Middle frontal gyrus (tissue), 1 donor: ENCODE measurements around the gene PDC.
"Not testable (repeated sequence)": the region's sequence is repeated elsewhere in the genome, so short reads cannot be mapped to it uniquely, and the experiment has no call there.

Experiments used
- DNase-seq: peaks from one replicate; pipeline ENCODE4 v3.0.0-alpha.2; 2015; ENCODE audit warnings: low spot score; ENCODE audit errors: extremely low spot score

PDC gene

DNA sequence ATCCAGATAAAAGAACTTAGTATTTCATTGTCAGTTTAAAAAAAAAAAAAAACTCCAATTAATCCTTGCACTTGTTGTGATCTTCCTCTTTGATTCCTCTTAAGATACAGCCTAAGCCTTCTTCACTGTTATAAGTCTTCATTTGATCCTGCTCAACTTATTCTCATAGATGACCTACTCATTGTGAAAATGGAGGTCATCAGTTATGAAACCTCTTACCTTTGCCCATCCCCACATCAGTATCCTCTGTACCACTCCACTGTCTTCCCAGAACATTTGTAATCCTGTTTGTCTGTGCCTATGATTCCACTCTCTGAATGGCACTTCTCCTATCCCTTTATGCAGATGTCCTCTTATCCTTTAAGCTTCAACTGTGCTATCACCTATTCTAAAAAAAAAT lies 57.3 kb downstream of the PDC start:
- DNase-seq, result no peak

DNA sequence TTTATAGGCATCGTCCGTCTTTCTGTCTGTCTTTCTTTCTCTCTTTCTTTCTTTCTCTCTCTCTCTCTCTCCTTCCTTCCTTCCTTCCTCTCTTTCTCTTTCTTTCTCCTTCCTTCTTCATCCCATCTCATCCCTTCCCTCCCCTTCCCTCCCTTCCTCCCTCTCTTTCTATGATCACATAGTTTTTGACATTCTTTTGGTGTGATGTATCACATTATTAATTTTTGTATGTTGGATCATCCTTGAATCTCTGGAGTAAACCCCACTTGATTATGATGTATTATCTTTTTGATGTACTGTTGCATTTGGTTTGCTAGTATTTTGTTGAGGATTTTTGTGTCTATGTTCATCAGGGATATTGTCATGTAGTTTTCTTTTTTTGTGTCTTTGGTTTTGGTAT lies 59.5 kb downstream of the PDC start:
- DNase-seq, result not testable (repeated sequence)
